ENCODE measurements around the gene RBMS3. TPM values are rescaled to one million over a fixed set of nuclear protein-coding genes. Genes with fewer than 3 reads are reported as not detected.

The RBMS3 gene
- total RNA-seq, 1 experiment from 2014 or later: 8.7 TPM

- POLR2A ChIA-PET: no interaction called here
- TF ChIP-seq, protein P1, sequence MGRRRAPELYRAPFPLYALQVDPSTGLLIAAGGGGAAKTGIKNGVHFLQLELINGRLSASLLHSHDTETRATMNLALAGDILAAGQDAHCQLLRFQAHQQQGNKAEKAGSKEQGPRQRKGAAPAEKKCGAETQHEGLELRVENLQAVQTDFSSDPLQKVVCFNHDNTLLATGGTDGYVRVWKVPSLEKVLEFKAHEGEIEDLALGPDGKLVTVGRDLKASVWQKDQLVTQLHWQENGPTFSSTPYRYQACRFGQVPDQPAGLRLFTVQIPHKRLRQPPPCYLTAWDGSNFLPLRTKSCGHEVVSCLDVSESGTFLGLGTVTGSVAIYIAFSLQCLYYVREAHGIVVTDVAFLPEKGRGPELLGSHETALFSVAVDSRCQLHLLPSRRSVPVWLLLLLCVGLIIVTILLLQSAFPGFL (CRISPR knock-in tag; IDR thresholded peaks at IDR 0.05; ENCODE audit: borderline replicate concordance): no peak
- TF ChIP-seq USF2 (CRISPR knock-in tag; IDR thresholded peaks at IDR 0.05) (no peak), ZNF317 (CRISPR knock-in tag; IDR thresholded peaks at IDR 0.05; ENCODE audit: borderline replicate concordance, low read depth) (no peak), NFE2L1 (CRISPR knock-in tag; IDR thresholded peaks at IDR 0.05) (no peak), IRF2 (CRISPR knock-in tag; IDR thresholded peaks at IDR 0.05; ENCODE audit: borderline replicate concordance, low read depth) (no peak), ATF3 (CRISPR knock-in tag; conservative IDR thresholded peaks at IDR 0.05) (no peak)
- TF ChIP-seq, protein P2, sequence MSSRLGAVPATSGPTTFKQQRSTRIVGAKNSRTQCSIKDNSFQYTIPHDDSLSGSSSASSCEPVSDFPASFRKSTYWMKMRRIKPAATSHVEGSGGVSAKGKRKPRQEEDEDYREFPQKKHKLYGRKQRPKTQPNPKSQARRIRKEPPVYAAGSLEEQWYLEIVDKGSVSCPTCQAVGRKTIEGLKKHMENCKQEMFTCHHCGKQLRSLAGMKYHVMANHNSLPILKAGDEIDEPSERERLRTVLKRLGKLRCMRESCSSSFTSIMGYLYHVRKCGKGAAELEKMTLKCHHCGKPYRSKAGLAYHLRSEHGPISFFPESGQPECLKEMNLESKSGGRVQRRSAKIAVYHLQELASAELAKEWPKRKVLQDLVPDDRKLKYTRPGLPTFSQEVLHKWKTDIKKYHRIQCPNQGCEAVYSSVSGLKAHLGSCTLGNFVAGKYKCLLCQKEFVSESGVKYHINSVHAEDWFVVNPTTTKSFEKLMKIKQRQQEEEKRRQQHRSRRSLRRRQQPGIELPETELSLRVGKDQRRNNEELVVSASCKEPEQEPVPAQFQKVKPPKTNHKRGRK (CRISPR knock-in tag; IDR thresholded peaks at IDR 0.05; ENCODE audit: borderline replicate concordance): no peak
- Mint-ChIP-seq H3K4me3 (no peak overlapping the region), H3K27ac (no peak overlapping the region), H3K27me3 (ENCODE audit: low read depth) (no peaks in the 10 kb centered on the region), H3K36me3 (no peaks in the 10 kb centered on the region), H3K4me1 (peaks cover 20% of the 10 kb centered on the region), H3K9me3 (no peaks in the 10 kb centered on the region)
- ATAC-seq: peak; percentile 67
- DNase-seq (ENCODE audit: low spot score): no peak
- CTCF ChIA-PET: interaction anchor here (0.7 kb wide), 1 partner anchor 211 kb away, joined by 3 read pairs; no protein-coding TSS in a partner anchor
Measured at GRCh38 chr3:29384640-29385039, 103.8 kb downstream of the RBMS3 start.

DNA sequence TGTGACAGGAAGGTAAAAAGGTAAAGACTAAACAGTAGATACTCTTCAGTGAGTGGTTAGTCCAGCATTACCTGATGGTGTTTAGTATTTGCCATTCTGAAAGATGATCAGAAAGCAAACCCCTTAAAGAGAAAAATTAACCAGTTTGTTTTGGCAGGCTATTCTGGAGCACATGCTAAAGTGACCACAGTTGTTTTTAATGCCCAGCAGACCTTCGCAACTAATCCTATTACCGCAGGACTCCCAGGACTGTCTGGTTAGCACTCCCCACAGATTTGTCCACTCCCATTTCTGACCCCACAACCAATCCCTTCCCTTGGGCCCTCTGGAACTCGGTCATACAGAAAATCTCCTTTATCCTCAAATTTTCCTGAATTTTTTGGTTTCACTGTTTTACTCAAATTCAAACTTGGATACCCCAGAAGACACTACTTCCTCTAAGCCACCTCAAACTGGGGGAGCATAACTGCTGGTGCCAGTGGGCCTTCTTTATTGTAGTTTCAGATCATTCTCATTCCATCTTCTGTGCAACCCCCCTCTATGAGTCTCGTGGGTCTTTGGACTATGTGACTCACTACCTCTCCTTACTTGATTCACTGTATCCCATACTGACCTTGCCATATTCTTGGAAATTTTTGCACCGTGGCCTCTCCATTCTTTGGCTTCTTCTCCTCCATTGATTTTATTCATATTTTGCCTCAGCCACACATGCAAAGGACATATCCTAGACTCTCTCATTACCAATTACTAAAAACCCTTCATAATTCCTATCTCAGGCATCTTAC, 104.4 kb downstream of the RBMS3 start:
- no peaks in the 10 kb centered on the region for H3K27me3 Mint-ChIP-seq (ENCODE audit: low read depth)
- H3K27ac Mint-ChIP-seq: no peak overlapping the region
- no peak for TF ChIP-seq RELA (CRISPR knock-in tag; IDR thresholded peaks at IDR 0.05; ENCODE audit: borderline replicate concordance)
- no peak for TF ChIP-seq ZNF219 (CRISPR knock-in tag; IDR thresholded peaks at IDR 0.05; ENCODE audit: borderline replicate concordance)
- TF ChIP-seq, protein P3, sequence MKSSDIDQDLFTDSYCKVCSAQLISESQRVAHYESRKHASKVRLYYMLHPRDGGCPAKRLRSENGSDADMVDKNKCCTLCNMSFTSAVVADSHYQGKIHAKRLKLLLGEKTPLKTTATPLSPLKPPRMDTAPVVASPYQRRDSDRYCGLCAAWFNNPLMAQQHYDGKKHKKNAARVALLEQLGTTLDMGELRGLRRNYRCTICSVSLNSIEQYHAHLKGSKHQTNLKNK (CRISPR knock-in tag; IDR thresholded peaks at IDR 0.05): no peak
- TF ChIP-seq IRF2 (CRISPR knock-in tag; IDR thresholded peaks at IDR 0.05; ENCODE audit: borderline replicate concordance, low read depth): no peak
- TF ChIP-seq GABPB1 (CRISPR knock-in tag; IDR thresholded peaks at IDR 0.05): no peak
- TF ChIP-seq ATF1 (CRISPR knock-in tag; IDR thresholded peaks at IDR 0.05): no peak
- TF ChIP-seq ERG (CRISPR knock-in tag; IDR thresholded peaks at IDR 0.05): no peak
- TF ChIP-seq FOXP4 (CRISPR knock-in tag; IDR thresholded peaks at IDR 0.05): no peak
- TF ChIP-seq, protein P4, sequence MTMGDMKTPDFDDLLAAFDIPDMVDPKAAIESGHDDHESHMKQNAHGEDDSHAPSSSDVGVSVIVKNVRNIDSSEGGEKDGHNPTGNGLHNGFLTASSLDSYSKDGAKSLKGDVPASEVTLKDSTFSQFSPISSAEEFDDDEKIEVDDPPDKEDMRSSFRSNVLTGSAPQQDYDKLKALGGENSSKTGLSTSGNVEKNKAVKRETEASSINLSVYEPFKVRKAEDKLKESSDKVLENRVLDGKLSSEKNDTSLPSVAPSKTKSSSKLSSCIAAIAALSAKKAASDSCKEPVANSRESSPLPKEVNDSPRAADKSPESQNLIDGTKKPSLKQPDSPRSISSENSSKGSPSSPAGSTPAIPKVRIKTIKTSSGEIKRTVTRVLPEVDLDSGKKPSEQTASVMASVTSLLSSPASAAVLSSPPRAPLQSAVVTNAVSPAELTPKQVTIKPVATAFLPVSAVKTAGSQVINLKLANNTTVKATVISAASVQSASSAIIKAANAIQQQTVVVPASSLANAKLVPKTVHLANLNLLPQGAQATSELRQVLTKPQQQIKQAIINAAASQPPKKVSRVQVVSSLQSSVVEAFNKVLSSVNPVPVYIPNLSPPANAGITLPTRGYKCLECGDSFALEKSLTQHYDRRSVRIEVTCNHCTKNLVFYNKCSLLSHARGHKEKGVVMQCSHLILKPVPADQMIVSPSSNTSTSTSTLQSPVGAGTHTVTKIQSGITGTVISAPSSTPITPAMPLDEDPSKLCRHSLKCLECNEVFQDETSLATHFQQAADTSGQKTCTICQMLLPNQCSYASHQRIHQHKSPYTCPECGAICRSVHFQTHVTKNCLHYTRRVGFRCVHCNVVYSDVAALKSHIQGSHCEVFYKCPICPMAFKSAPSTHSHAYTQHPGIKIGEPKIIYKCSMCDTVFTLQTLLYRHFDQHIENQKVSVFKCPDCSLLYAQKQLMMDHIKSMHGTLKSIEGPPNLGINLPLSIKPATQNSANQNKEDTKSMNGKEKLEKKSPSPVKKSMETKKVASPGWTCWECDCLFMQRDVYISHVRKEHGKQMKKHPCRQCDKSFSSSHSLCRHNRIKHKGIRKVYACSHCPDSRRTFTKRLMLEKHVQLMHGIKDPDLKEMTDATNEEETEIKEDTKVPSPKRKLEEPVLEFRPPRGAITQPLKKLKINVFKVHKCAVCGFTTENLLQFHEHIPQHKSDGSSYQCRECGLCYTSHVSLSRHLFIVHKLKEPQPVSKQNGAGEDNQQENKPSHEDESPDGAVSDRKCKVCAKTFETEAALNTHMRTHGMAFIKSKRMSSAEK (CRISPR knock-in tag; IDR thresholded peaks at IDR 0.05; ENCODE audit: borderline replicate concordance): no peak
- TF ChIP-seq, protein P5, sequence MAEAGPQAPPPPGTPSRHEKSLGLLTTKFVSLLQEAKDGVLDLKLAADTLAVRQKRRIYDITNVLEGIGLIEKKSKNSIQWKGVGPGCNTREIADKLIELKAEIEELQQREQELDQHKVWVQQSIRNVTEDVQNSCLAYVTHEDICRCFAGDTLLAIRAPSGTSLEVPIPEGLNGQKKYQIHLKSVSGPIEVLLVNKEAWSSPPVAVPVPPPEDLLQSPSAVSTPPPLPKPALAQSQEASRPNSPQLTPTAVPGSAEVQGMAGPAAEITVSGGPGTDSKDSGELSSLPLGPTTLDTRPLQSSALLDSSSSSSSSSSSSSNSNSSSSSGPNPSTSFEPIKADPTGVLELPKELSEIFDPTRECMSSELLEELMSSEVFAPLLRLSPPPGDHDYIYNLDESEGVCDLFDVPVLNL (CRISPR knock-in tag; IDR thresholded peaks at IDR 0.05; ENCODE audit: borderline replicate concordance, low read depth): no peak
- TF ChIP-seq ATF3 (CRISPR knock-in tag; conservative IDR thresholded peaks at IDR 0.05): no peak
- TF ChIP-seq ZNF671 (CRISPR knock-in tag; IDR thresholded peaks at IDR 0.05): no peak

More for the DNA sequence above, 104.4 kb downstream of the RBMS3 start:
- no peak for ATAC-seq
- Mint-ChIP-seq H3K9me3 (no peaks in the 10 kb centered on the region), H3K36me3 (no peaks in the 10 kb centered on the region), H3K4me3 (no peak overlapping the region), H3K4me1 (peaks cover 20% of the 10 kb centered on the region)
- POLR2A ChIA-PET: no interaction called here
- DNase-seq (ENCODE audit: low spot score): no peak
- CTCF ChIA-PET: no interaction called here

All from WTC11 (cell line).